Endometrial microvascular endothelial cells (primary cell): ENCODE data around the gene CER1. TPM values are rescaled to one million over a fixed set of nuclear protein-coding genes. Genes with fewer than 3 reads are reported as not detected.

ENCODE experiments used
- in situ Hi-C: cut with HindIII; loops from 2 replicates; pipeline ENCODE4 v1.10.0; 2017; ENCODE audit warnings: low sequenced_read_pairs, low pct_unique_long_range_greater_than_20kb; ENCODE audit errors: inconsistent ontology term
- total RNA-seq: library from RNA; depleted of rRNA; stranded (reverse); fragments of >200 nt; gene quantifications from one replicate; pipeline ENCODE4 v1.2.3, GENCODE V29; 2015; ENCODE audit errors: inconsistent ontology term

The CER1 gene
- not detected for total RNA-seq

- in situ Hi-C loops = no loop called here
These were observed at the start of gene CER1 for GRCh38 chr9:14722391-14723035. Gene CER1 (minus strand): TSS chr9:14722733. CDS start chr9:14722672, 61 bp downstream.

- in situ Hi-C loops = loop anchor here (25.0 kb wide), 1 partner anchor 333 kb away; no protein-coding TSS in a partner anchor
These were observed 48.1 kb upstream of the CER1 start for GRCh38 chr9:14770592-14770991.

- in situ Hi-C loops = loop anchor here (25.0 kb wide), 1 partner anchor 332 kb away; no protein-coding TSS in a partner anchor
These were observed 46.7 kb upstream of the CER1 start for GRCh38 chr9:14769230-14769571.

- in situ Hi-C loops = loop anchor here (25.0 kb wide), 1 partner anchor 331 kb away; no protein-coding TSS in a partner anchor
These were observed 46.1 kb upstream of the CER1 start for GRCh38 chr9:14768405-14769229.

GRCh38 chr9:14766299-14766698 is 43.8 kb upstream of the CER1 start:
- in situ Hi-C loops = loop anchor here (25.0 kb wide), 1 partner anchor 329 kb away; no protein-coding TSS in a partner anchor

- in situ Hi-C loops = loop anchor here (25.0 kb wide), 1 partner anchor 324 kb away; no protein-coding TSS in a partner anchor
These were observed 39.1 kb upstream of the CER1 start for GRCh38 chr9:14761584-14761983.

GRCh38 chr9:14760060-14760459 is 37.5 kb upstream of the CER1 start:
- in situ Hi-C loops = loop anchor here (25.0 kb wide), 1 partner anchor 323 kb away; no protein-coding TSS in a partner anchor

GRCh38 chr9:14756291-14756690 is 33.8 kb upstream of the CER1 start:
- in situ Hi-C loops = loop anchor here (25.0 kb wide), 1 partner anchor 319 kb away; no protein-coding TSS in a partner anchor

GRCh38 chr9:14752871-14753270 is 30.3 kb upstream of the CER1 start:
- in situ Hi-C loops = loop anchor here (25.0 kb wide), 1 partner anchor 316 kb away; no protein-coding TSS in a partner anchor

GRCh38 chr9:14752271-14752670 is 29.7 kb upstream of the CER1 start:
- in situ Hi-C loops = loop anchor here (25.0 kb wide), 1 partner anchor 315 kb away; no protein-coding TSS in a partner anchor

- in situ Hi-C loops = loop anchor here (25.0 kb wide), 1 partner anchor 314 kb away; no protein-coding TSS in a partner anchor
These were observed 28.3 kb upstream of the CER1 start for GRCh38 chr9:14750821-14751220.

- in situ Hi-C loops = loop anchor here (25.0 kb wide), 1 partner anchor 312 kb away; no protein-coding TSS in a partner anchor
These were observed 27.2 kb upstream of the CER1 start for GRCh38 chr9:14749741-14750211.

- in situ Hi-C loops = no loop called here
These were observed 25.8 kb upstream of the CER1 start for GRCh38 chr9:14748373-14748772.

- in situ Hi-C loops = no loop called here
These were observed 24.6 kb upstream of the CER1 start for GRCh38 chr9:14747111-14747510.

- in situ Hi-C loops = no loop called here
These were observed 24.1 kb upstream of the CER1 start for GRCh38 chr9:14746626-14747025.

GRCh38 chr9:14744768-14745167 is 22.2 kb upstream of the CER1 start:
- in situ Hi-C loops = no loop called here

- in situ Hi-C loops = no loop called here
These were observed 18.8 kb upstream of the CER1 start for GRCh38 chr9:14741369-14741768.

- in situ Hi-C loops = no loop called here
These were observed 10.6 kb upstream of the CER1 start for GRCh38 chr9:14733133-14733532.

- in situ Hi-C loops = no loop called here
These were observed 8.9 kb upstream of the CER1 start for GRCh38 chr9:14731294-14731981.
